DMS53 (cell line): ENCODE results near the gene MRPS18B.
A peak's percentile ranks its signal among the peaks of the same experiment; 100 is the strongest.

ENCODE experiments used
- DNase-seq: peaks from one replicate; lab custom pipeline; 2025; lab: John Stamatoyannopoulos, UW

The MRPS18B gene

GRCh38 chr6:30603961-30604360, 13.7 kb upstream of the MRPS18B start:
- DNase-seq = no peak

GRCh38 chr6:30610065-30610464, 7.6 kb upstream of the MRPS18B start:
- DNase-seq = no peak

GRCh38 chr6:30611150-30611855, 6.3 kb upstream of the MRPS18B start:
- no peak for DNase-seq

GRCh38 chr6:30611856-30612194, 5.8 kb upstream of the MRPS18B start:
- DNase-seq = no peak

GRCh38 chr6:30612213-30612612, 5.4 kb upstream of the MRPS18B start:
- no peak for DNase-seq

GRCh38 chr6:30612687-30613248, 4.9 kb upstream of the MRPS18B start:
- no peak for DNase-seq

- DNase-seq = no peak
These were observed 4.2 kb upstream of the MRPS18B start for GRCh38 chr6:30613251-30614043.

- no peak for DNase-seq
These were observed 3.4 kb upstream of the MRPS18B start for GRCh38 chr6:30614044-30614842.

- DNase-seq = peak; percentile 99
These were observed 2.8 kb upstream of the MRPS18B start for GRCh38 chr6:30614843-30615218.

- DNase-seq = peak; percentile 78
These were observed 2.3 kb upstream of the MRPS18B start for GRCh38 chr6:30615219-30615957.

GRCh38 chr6:30615958-30616810, 1.5 kb upstream of the MRPS18B start:
- DNase-seq = peak; percentile 88

GRCh38 chr6:30616811-30617564, 652 bp upstream of the MRPS18B start, which contains the start of gene PPP1R10:
PPP1R10 (minus strand) TSS chr6:30617243; CDS start chr6:30609944, 7,299 bp downstream.
- peak; percentile 100 for DNase-seq

- DNase-seq = peak; percentile 61
These were observed 694 bp downstream of the MRPS18B start for GRCh38 chr6:30618270-30618797.

GRCh38 chr6:30619561-30619960, 1.9 kb downstream of the MRPS18B start:
- DNase-seq = no peak

- no peak for DNase-seq
These were observed 7.9 kb downstream of the MRPS18B start for GRCh38 chr6:30625511-30625910.

GRCh38 chr6:30626484-30627366, 9.1 kb downstream of the MRPS18B start, which contains the start of gene ATAT1:
ATAT1 (plus strand) TSS chr6:30626874.
- peak; percentile 90 for DNase-seq

- DNase-seq = no peak
These were observed 18.2 kb downstream of the MRPS18B start for GRCh38 chr6:30635834-30636233.

- no peak for DNase-seq
These were observed 22.8 kb downstream of the MRPS18B start for GRCh38 chr6:30640481-30640880.

GRCh38 chr6:30641048-30641447, 23.4 kb downstream of the MRPS18B start:
- no peak for DNase-seq
